Fibroblast of lung (primary cell): Measurements from ENCODE around the gene YWHAG. TPM values are rescaled to one million over a fixed set of nuclear protein-coding genes. Genes with fewer than 3 reads are reported as not detected.

Experiments
- DNase-seq, 2 donors: peaks; one replicate each; pipeline versions ENCODE4 v3.0.0 to v3.0.0-alpha.2; 2010; ENCODE audit warnings: low read depth in 2 of 2
- H2AFZ ChIP-seq: 2 replicates; pipeline ENCODE4 v1.5.1; 2012; ENCODE audit warnings: low read length, control low read depth, inconsistent platforms
- H3K27ac ChIP-seq: 2 replicates; pipeline ENCODE4 v1.5.1; 2011; ENCODE audit warnings: low read length, control low read depth; ENCODE audit not compliant: insufficient read depth
- H3K27me3 ChIP-seq: 2 replicates; pipeline ENCODE4 v1.5.1; 2011; ENCODE audit warnings: mild to moderate bottlenecking, low read length; ENCODE audit not compliant: control insufficient read depth, insufficient read depth
- H3K36me3 ChIP-seq: 2 replicates; pipeline ENCODE4 v1.5.1; 2011; ENCODE audit warnings: low read length; ENCODE audit not compliant: control insufficient read depth, insufficient read depth
- H3K4me1 ChIP-seq: 2 replicates; pipeline ENCODE4 v1.5.1; 2011; ENCODE audit warnings: low read length; ENCODE audit not compliant: control insufficient read depth, insufficient read depth; ENCODE audit errors: extremely low read depth
- H3K4me2 ChIP-seq: 2 replicates; pipeline ENCODE4 v1.5.1; 2011; ENCODE audit warnings: low read length, control low read depth; ENCODE audit not compliant: insufficient read depth; ENCODE audit errors: extremely low read depth
- H3K4me3 ChIP-seq, 4 experiments: fragments of 200-600 bp in 1 of 4; sonication (generic) in 1 of 4; replicated peaks in 1 of 4; 2 replicates each; pipeline ENCODE4 v1.5.1; 2011 to 2016; ENCODE audit warnings: low read length in 4 of 4, low read depth in 3 of 4, mild to moderate bottlenecking in 3 of 4, control low read depth in 2 of 4, inconsistent platforms in 1 of 4, mixed read lengths in 1 of 4; ENCODE audit not compliant: insufficient read depth in 1 of 4; ENCODE audit errors: control extremely low read depth in 1 of 4
- H3K79me2 ChIP-seq: 2 replicates; pipeline ENCODE4 v1.5.1; 2012; ENCODE audit warnings: mild to moderate bottlenecking, low read length, inconsistent platforms; ENCODE audit not compliant: control insufficient read depth, insufficient read depth
- H3K9ac ChIP-seq: 2 replicates; pipeline ENCODE4 v1.5.1; 2011; ENCODE audit warnings: mild to moderate bottlenecking, low read length, control low read depth; ENCODE audit not compliant: insufficient read depth
- H3K9me3 ChIP-seq: 2 replicates; pipeline ENCODE4 v1.5.1; 2012; ENCODE audit warnings: low read depth, low read length; ENCODE audit not compliant: control insufficient read depth, insufficient read depth
- H4K20me1 ChIP-seq: 2 replicates; pipeline ENCODE4 v1.5.1; 2011; ENCODE audit warnings: low read length; ENCODE audit not compliant: control insufficient read depth, insufficient read depth; ENCODE audit errors: extremely low read depth
- CTCF ChIP-seq, 2 donors: IDR thresholded peaks in 1 of 2; conservative IDR thresholded peaks in 1 of 2; 1 replicate in 1 of 2; 2 replicates in 1 of 2; pipeline ENCODE4 v1.5.1; 2011 to 2012; ENCODE audit warnings: low read length in 2 of 2, control low read depth in 1 of 2, inconsistent platforms in 1 of 2, low read depth in 1 of 2, mild to moderate bottlenecking in 1 of 2
- EZH2 ChIP-seq: IDR thresholded peaks from 2 replicates; pipeline ENCODE4 v1.5.1; 2012; ENCODE audit warnings: low read length, control low read depth, mild to moderate bottlenecking; ENCODE audit errors: missing control alignments
- polyA plus RNA-seq, 2 donors: library from polyadenylated mRNA; depleted of rRNA in 1 of 2; stranded (reverse) in 1 of 2; unstranded in 1 of 2; fragments of >200 nt; gene quantifications; 2 replicates each; pipeline ENCODE4 v1.2.1, GENCODE V29; 2011 to 2012; ENCODE audit warnings: missing spikeins in 1 of 2
- total RNA-seq: library from RNA; depleted of rRNA; stranded (reverse); fragments of >200 nt; gene quantifications from 2 replicates; pipeline ENCODE4 v1.2.1, GENCODE V29; 2014

YWHAG gene
- total and polyA plus RNA-seq, 2 donors (not counting 1 experiment from before 2014, with no cell fraction given) = 68.4 to 80.4 TPM

GRCh38 chr7:76349313-76349885, 9.4 kb downstream of the YWHAG start:
- Histone ChIP-seq H3K79me2 (peaks cover 97% of the 10 kb centered on the region), H3K27me3 (no peaks in the 10 kb centered on the region), H3K4me3 (no peak overlapping the region), H2AFZ (no peak overlapping the region), H3K4me1 (peaks cover 4% of the 10 kb centered on the region), H3K36me3 (peaks cover 20% of the 10 kb centered on the region), H3K27ac (no peak overlapping the region), H3K9ac (no peak overlapping the region), H3K4me2 (no peak overlapping the region), H4K20me1 (peaks cover 5% of the 10 kb centered on the region), H3K9me3 (no peaks in the 10 kb centered on the region)
- no peak for TF ChIP-seq EZH2
- no peak for TF ChIP-seq CTCF (conservative IDR thresholded peaks at IDR 0.05 in 1 of 2, IDR thresholded peaks at IDR 0.05 in 1 of 2; ENCODE audit: low read depth in 1 of 2, low read length in 2 of 2)
- no peak for DNase-seq

GRCh38 chr7:76347710-76348109, 11.1 kb downstream of the YWHAG start:
- no peak overlapping the region for H3K9ac ChIP-seq
- no peak overlapping the region for H3K4me2 ChIP-seq
- no peak overlapping the region for H3K4me3 ChIP-seq
- H2AFZ ChIP-seq = no peak overlapping the region
- H3K9me3 ChIP-seq = no peaks in the 10 kb centered on the region
- H3K27me3 ChIP-seq = no peaks in the 10 kb centered on the region
- peaks cover 97% of the 10 kb centered on the region for H3K79me2 ChIP-seq
- H3K4me1 ChIP-seq = peaks cover 6% of the 10 kb centered on the region
- no peak for TF ChIP-seq CTCF (conservative IDR thresholded peaks at IDR 0.05 in 1 of 2, IDR thresholded peaks at IDR 0.05 in 1 of 2; ENCODE audit: low read depth in 1 of 2, low read length in 2 of 2)
- no peak for TF ChIP-seq EZH2
- H4K20me1 ChIP-seq = peaks cover 2% of the 10 kb centered on the region
- H3K27ac ChIP-seq = peak overlapping the region; percentile 20
- peaks cover 22% of the 10 kb centered on the region for H3K36me3 ChIP-seq
- DNase-seq = no peak

GRCh38 chr7:76346778-76347177, 12.0 kb downstream of the YWHAG start:
- Histone ChIP-seq H3K4me2 (no peak overlapping the region), H3K4me1 (peaks cover 6% of the 10 kb centered on the region), H4K20me1 (peaks cover 3% of the 10 kb centered on the region), H3K9me3 (no peaks in the 10 kb centered on the region), H3K79me2 (peaks cover 97% of the 10 kb centered on the region), H3K27ac (peak overlapping the region; percentile 38), H3K36me3 (peaks cover 22% of the 10 kb centered on the region), H3K9ac (no peak overlapping the region), H2AFZ (no peak overlapping the region), H3K4me3 (no peak overlapping the region), H3K27me3 (no peaks in the 10 kb centered on the region)
- TF ChIP-seq EZH2 (no peak), CTCF (conservative IDR thresholded peaks at IDR 0.05 in 1 of 2, IDR thresholded peaks at IDR 0.05 in 1 of 2; ENCODE audit: low read depth in 1 of 2, low read length in 2 of 2) (no peak)
- DNase-seq = peak in 1 of 2 donors; percentile 20
